T-helper 1 cell (primary cell): ENCODE data around the gene ANKRD65.
"Not testable (repeated sequence)": the region's sequence is repeated elsewhere in the genome, so short reads cannot be mapped to it uniquely, and the experiment has no call there.

ENCODE experiments used
- DNase-seq, 5 donors: peaks; one replicate each; pipeline ENCODE4 v3.0.0-alpha.2; 2012 to 2020

Gene ANKRD65

GRCh38 chr1:1415751-1416150 is 5.3 kb downstream of the ANKRD65 start:
- DNase-seq = no peak

DNA sequence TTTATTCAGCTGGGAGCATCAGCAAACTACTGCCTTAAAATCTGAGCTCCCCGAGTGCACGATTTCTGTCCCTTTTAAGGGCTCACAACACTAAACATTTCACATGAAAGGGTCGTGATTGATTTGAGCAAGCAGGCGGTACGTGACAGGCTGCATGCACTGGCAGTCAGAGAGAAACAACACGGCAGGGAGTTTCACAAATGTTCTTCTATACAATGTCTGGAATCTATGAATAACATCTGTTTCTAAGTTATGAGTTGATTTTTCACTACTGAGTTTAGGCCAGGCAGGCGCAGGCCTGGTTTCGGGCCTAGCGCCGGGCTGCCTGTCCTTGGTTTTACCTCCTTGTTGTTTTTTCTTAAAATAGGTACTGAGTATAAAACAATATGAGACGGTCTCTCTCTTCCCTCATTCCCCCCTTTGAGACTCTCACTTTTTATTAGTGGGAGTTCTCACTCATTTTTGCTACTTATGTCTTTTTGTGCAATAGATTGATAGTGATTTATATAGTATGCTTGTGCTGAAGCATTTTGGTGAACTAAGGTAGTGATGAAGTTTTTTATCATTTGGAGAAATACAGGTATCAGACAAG is 8.7 kb downstream of the ANKRD65 start:
- DNase-seq = not testable (repeated sequence)

- no peak for DNase-seq
These were observed 9.4 kb downstream of the ANKRD65 start for GRCh38 chr1:1411626-1412025.

GRCh38 chr1:1410238-1410637 is 10.8 kb downstream of the ANKRD65 start:
- not testable (repeated sequence) for DNase-seq

DNA sequence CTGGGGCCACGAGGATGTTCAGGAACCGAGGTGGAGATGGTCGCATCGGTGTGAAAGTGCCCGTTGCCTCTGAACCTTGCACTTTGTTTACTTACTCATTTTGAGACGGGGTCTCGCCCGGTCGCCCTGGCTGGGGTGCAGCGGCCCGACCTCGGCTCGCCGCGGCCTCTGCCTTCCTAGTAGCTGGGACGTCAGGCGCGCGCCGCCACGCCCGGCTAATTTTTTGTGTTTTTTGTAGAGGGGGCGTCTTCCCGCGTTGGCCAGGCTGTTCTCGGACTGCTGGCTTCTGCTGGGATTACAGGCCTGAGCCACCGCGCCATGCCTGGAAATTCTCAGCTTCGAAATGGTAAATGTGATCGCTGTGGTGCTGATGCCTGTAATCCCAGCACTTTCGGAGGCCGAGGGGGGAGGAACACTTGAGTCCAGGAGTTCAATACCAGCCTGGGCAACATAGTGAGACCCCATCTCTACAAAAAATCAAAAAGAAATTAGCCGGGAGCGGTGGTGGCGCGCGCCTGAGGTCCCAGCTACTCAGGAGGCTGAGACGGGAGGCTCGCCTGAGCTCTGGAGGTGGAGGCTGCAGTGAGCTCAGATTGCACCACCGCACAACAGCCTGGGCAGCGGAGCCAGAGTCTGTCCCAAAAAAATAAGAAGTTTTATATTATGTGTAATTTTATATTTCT is 13.3 kb downstream of the ANKRD65 start:
- peak in 1 of 5 donors; percentile 23 for DNase-seq

GRCh38 chr1:1406821-1407635 is 14.0 kb downstream of the ANKRD65 start, which contains the start of gene MRPL20:
Gene MRPL20, minus strand, starts transcription at chr1:1407293. Its CDS starts 76 bp downstream, at chr1:1407217.
- DNase-seq = peak; percentile 92 to 97 (median 95)

- no peak for DNase-seq
These were observed 14.8 kb downstream of the ANKRD65 start for GRCh38 chr1:1406101-1406820.

- no peak for DNase-seq
These were observed 17.4 kb downstream of the ANKRD65 start for GRCh38 chr1:1403653-1404052.

GRCh38 chr1:1402901-1403392 is 18.1 kb downstream of the ANKRD65 start:
- DNase-seq = not testable (repeated sequence)

- peak in 1 of 5 donors; percentile 24 for DNase-seq
These were observed 18.8 kb downstream of the ANKRD65 start for GRCh38 chr1:1402072-1402900.

DNA sequence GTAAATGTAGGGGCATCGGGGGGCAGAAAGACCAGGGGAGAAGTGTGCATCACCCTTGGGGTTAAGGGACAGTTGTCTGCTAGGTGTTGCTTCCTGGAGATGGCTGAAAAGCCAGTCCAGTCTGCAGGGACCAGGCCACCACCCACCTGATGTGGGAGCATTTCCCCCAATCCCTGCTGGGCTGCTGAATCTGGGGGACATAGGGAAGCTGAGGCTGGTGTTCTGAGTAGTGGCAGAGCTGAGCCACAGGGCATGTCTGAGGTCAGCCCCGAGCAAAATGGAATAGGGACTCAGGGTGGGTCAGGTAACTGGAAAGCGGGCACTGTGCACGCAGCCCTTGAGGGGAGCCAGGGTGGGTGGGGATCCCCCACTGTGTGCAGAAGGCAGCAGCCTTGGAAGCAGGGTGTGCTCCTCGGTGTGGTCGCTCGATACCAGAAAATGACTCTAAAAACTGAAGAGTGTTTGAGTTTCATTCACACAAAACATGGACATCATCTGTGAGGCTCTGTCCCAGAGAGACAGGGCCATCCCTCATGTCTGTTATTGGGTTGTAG is 19.5 kb downstream of the ANKRD65 start:
- no peak for DNase-seq

- DNase-seq = no peak
These were observed 20.3 kb downstream of the ANKRD65 start for GRCh38 chr1:1400576-1401456.

DNA sequence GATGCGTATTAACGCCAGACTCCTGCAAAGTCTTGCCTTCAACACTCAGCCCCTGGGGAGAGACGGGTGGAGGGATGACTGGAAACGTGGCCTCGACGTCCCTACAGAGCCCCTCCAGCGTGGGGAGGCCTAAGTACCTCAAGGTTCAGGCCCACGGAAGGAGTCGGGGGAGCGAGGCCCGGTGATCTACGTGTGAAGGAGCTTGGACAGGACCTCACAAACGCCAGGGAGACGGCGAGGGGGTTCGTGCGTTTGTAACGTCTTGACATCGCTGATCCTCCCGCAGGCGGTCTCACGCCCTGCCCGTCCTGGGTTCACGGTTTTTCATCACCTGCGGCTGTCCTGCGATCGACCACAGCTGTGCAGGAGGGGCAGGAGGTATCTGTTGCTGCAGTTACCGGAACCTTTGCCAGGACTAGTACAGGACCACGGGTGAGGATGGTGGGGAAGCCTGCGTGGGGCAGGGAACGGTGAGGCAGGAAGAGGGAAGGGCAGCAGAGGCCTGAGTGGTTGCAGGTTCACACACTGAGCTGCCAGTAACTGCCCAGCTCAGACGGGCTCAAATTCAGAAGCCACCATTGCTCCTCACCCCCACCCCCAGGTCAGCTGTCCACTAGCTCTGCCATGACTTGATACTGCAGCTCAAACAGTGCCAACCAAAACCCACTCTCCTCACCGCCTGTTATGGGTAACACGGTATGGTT is 21.1 kb downstream of the ANKRD65 start:
- DNase-seq = no peak

DNA sequence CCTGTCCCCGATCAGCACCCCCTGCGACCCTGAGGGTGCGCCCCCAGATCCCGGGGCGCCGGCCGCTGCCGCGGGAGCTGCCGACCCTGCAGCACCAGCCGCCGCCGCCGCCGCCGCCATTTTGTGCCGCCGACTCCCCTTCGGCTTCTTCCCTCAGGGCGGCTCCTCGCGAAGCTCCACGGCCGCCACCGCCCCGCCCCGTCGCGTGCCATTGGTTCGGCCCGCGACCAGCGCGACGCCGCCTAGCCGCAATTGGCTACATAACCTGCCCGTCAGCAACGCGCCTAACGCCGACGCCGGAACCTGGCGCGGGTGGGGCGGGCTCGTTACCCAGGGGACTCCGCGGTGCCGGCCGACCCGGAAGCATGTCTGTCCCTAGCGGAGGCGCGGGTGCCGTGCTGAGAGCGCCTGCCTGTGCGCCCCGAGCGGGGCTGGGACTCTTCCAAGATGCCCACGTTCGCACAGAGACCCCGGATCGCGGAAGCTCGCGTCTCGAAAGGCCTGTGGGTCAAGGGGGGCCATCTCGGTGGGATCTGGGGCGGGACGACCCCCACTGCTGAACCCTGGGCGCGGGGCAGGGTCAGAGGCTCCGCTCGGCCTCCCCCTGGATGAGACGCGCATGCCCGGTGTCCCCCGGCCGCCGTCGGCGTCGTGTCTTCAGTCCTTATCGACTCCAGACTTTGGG is 21.7 kb downstream of the ANKRD65 start, which contains the start of gene CCNL2:
Gene CCNL2, minus strand, starts transcription at position 149 of the 685 bp plus-strand sequence. Its CDS starts 29 bp downstream, at position 120.
- DNase-seq = peak; percentile 98 to 100 (median 99)

GRCh38 chr1:1398677-1399186 is 22.3 kb downstream of the ANKRD65 start:
- DNase-seq = peak in 1 of 5 donors; percentile 24

- no peak for DNase-seq
These were observed 23.1 kb downstream of the ANKRD65 start for GRCh38 chr1:1397839-1398523.

GRCh38 chr1:1395166-1395565 is 25.9 kb downstream of the ANKRD65 start:
- no peak for DNase-seq

DNA sequence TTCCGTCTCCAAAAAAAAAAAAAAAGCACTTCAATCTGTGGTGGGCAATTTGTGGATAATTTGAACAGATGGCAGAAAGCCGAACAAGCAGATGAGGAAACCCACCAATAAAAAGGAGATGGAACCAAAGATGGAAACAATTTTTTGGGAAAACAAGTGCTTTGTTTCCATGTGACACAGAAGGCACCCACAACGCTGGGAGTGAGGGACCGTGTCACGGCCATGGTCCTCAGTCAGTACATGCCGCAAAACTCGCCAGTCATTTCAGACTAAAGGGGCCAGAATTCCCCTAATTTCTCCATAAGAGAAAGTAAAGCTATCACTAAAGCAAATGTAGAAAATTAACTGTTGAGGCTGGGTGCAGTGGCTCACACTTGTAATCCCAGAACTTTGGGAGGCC is 27.0 kb downstream of the ANKRD65 start:
- no peak for DNase-seq
